HUES64 (cell line): ENCODE results near the gene CCDC158.

Experiments used
- H3K27ac ChIP-seq: 2 replicates; pipeline ENCODE4 v1.7.0; 2013; ENCODE audit warnings: low read depth, low read length, inconsistent platforms
- H3K27me3 ChIP-seq: 2 replicates; pipeline ENCODE4 v1.6.1; 2013; ENCODE audit warnings: mild to moderate bottlenecking, low read length; ENCODE audit not compliant: insufficient read depth
- H3K36me3 ChIP-seq: 2 replicates; pipeline ENCODE4 v1.6.1; 2013; ENCODE audit warnings: mild to moderate bottlenecking, low read length; ENCODE audit not compliant: insufficient read depth
- H3K4me1 ChIP-seq: 2 replicates; pipeline ENCODE4 v1.6.1; 2013; ENCODE audit warnings: mild to moderate bottlenecking, low read length, moderate library complexity; ENCODE audit not compliant: insufficient read depth
- H3K4me3 ChIP-seq: 2 replicates; pipeline ENCODE4 v1.5.1; 2013; ENCODE audit warnings: mild to moderate bottlenecking, low read length, moderate library complexity
- H3K9ac ChIP-seq: 2 replicates; pipeline ENCODE4 v1.6.1; 2013; ENCODE audit warnings: mild to moderate bottlenecking, low read depth, low read length
- H3K9me3 ChIP-seq: 2 replicates; pipeline ENCODE4 v1.6.1; 2013; ENCODE audit warnings: low read depth, low read length; ENCODE audit not compliant: insufficient read depth
- WGBS: fragments of 150-250, 120-280 bp; methylation state at CpG from one replicate; pipeline ENCODE4 v1.1.7; 2013; ENCODE audit warnings: missing lambda C conversion rate; 5-methylcytosine and 5-hydroxymethylcytosine counted together

CCDC158 gene

GRCh38 chr4:76449362-76449767, 28.4 kb upstream of the CCDC158 start:
- Histone ChIP-seq H3K9ac (no peak overlapping the region), H3K27me3 (no peaks in the 10 kb centered on the region), H3K4me1 (peaks cover 30% of the 10 kb centered on the region; the same call in 1 of the 2 replicates), H3K27ac (peak overlapping the region; percentile 24; the same call in 1 of the 2 replicates), H3K4me3 (no peak overlapping the region), H3K9me3 (no peaks in the 10 kb centered on the region), H3K36me3 (no peaks in the 10 kb centered on the region)
- WGBS = 92% methylated on average over 3 of the region's 3 CpGs

DNA sequence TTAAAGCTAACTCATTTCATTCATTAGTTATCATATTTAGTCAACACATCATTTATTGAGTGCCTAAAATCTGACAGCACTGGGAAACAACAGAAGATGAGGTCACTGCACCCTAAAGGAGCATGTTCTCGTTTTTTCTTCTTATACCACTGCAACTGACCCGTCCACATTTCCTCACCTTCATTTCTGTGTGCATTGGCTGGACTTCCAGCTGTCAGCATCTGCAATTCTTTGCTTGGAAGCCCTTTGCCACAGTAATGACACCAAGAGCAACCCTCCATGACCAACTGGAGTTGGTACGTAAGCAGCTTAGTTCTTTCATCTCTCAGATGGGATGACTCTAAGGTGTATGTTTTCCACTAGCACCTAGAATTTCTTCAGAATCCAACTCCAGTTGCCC, 27.3 kb upstream of the CCDC158 start:
- H3K27ac ChIP-seq = no peak overlapping the region
- no peak overlapping the region for H3K4me3 ChIP-seq
- no peaks in the 10 kb centered on the region for H3K27me3 ChIP-seq
- 92% methylated on average over 3 of the region's 3 CpGs for WGBS
- H3K36me3 ChIP-seq = no peaks in the 10 kb centered on the region
- H3K9ac ChIP-seq = no peak overlapping the region
- no peaks in the 10 kb centered on the region for H3K9me3 ChIP-seq
- peaks cover 34% of the 10 kb centered on the region for H3K4me1 ChIP-seq

DNA sequence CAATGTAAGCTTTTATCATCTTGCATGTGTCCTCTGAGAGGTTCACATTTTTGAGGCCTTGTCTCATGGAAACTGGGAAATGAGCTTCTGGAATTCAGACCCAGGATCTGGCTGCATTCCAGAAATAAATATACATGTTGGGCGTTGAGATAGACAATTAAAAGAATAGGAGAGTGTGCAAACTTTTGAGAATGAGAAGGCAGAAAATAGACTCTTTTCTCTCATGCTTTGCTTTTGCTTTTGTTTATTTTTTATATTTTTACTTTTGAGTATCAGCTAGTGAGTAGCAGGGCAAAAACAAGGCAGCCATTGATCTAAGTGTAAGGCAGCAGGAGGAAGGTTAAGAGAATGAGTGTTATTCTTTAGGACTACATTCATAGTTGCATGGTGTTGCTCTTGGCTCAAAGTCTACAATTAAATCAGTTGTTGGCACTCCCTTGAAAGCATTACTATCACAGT, 26.5 kb upstream of the CCDC158 start:
- Histone ChIP-seq H3K4me3 (no peak overlapping the region), H3K4me1 (peaks cover 42% of the 10 kb centered on the region), H3K9ac (no peak overlapping the region), H3K9me3 (no peaks in the 10 kb centered on the region), H3K36me3 (no peaks in the 10 kb centered on the region), H3K27me3 (no peaks in the 10 kb centered on the region), H3K27ac (no peak overlapping the region)
- 96% methylated on average over 1 of the region's 1 CpG for WGBS

DNA sequence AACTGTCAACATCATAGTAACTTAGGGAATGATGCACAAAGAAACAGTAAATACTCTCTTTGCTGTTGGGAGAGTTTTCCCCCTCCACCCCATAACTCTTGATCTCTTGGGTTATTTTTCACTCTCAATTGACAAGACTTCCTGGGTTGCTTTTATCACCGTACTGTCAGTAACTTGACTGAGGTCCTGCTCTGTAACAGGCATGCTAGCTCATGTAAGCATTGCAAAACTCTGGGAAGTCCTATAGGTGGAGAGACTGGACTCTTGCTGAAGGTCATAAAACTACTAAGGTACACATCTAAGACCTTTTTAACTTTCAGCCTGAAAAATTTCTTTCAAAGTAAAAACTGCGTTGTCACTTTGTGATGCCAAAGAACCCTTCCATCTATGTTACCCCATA, 25.0 kb upstream of the CCDC158 start:
- H3K4me3 ChIP-seq = no peak overlapping the region
- no peak overlapping the region for H3K9ac ChIP-seq
- no peaks in the 10 kb centered on the region for H3K36me3 ChIP-seq
- peaks cover 42% of the 10 kb centered on the region for H3K4me1 ChIP-seq
- no peak overlapping the region for H3K27ac ChIP-seq
- WGBS = 93% methylated on average over 2 of the region's 2 CpGs
- no peaks in the 10 kb centered on the region for H3K27me3 ChIP-seq
- H3K9me3 ChIP-seq = no peaks in the 10 kb centered on the region

GRCh38 chr4:76443376-76443775, 22.4 kb upstream of the CCDC158 start:
- WGBS = 100% methylated on average over 1 of the region's 1 CpG
- Histone ChIP-seq H3K27me3 (no peaks in the 10 kb centered on the region), H3K4me1 (peaks cover 22% of the 10 kb centered on the region), H3K27ac (0 out of 2 replicates have a peak overlapping the region, but pooled peaks have one; percentile 9), H3K9ac (no peak overlapping the region), H3K9me3 (peaks cover 6% of the 10 kb centered on the region; the same call in 1 of the 2 replicates), H3K36me3 (peaks cover 10% of the 10 kb centered on the region; the same call in 1 of the 2 replicates), H3K4me3 (no peak overlapping the region)

DNA sequence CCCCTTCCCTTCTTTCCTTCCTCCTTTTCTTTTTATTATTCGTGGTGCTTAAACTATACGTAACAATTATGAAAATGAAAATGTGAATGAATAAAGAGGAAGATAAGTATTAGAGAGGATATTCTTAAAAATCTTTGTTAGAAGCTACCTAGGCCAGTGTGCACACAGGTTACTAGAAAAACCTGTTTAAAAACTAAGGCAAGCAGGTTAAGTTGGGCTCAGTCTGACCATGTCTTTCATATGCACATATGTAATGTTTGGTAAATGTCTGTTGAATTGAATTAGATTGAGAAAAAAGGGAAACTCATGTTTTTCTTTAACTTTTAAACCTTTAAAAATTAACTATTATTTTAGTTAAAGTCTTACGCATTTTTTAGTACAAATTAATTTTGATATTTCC, 21.9 kb upstream of the CCDC158 start:
- Histone ChIP-seq H3K4me1 (peaks cover 17% of the 10 kb centered on the region), H3K36me3 (peaks cover 11% of the 10 kb centered on the region; the same call in 1 of the 2 replicates), H3K27me3 (no peaks in the 10 kb centered on the region), H3K9ac (no peak overlapping the region; the same call in 1 of the 2 replicates), H3K9me3 (peaks cover 6% of the 10 kb centered on the region; the same call in 1 of the 2 replicates), H3K27ac (0 out of 2 replicates have a peak overlapping the region, but pooled peaks have one; percentile 9), H3K4me3 (no peak overlapping the region)
- 93% methylated on average over 2 of the region's 3 CpGs for WGBS

DNA sequence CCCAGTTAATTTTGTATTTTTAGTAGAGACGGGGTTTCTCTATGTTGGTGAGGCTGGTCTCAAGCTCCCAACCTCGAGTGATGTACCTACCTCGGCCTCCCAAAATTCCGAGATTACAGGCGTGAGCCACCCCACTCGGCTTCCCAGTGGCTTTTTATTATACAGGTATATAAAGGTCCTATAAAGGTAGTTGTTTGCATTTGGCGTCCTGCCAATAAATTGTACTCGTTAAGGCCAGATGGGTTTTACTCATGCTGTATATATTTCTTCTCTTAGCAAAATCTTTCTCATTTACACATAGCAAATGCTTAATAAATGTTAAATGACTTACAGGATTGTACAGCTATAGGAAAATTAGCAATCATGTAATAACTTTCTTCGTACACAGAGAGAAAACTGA, 20.9 kb upstream of the CCDC158 start:
- H3K9me3 ChIP-seq = peaks cover 6% of the 10 kb centered on the region; the same call in 1 of the 2 replicates
- H3K27ac ChIP-seq = no peak overlapping the region
- H3K9ac ChIP-seq = no peak overlapping the region
- H3K4me3 ChIP-seq = no peak overlapping the region
- H3K36me3 ChIP-seq = peaks cover 11% of the 10 kb centered on the region; the same call in 1 of the 2 replicates
- no peaks in the 10 kb centered on the region for H3K27me3 ChIP-seq
- 95% methylated on average over 8 of the region's 9 CpGs for WGBS
- peaks cover 20% of the 10 kb centered on the region for H3K4me1 ChIP-seq

DNA sequence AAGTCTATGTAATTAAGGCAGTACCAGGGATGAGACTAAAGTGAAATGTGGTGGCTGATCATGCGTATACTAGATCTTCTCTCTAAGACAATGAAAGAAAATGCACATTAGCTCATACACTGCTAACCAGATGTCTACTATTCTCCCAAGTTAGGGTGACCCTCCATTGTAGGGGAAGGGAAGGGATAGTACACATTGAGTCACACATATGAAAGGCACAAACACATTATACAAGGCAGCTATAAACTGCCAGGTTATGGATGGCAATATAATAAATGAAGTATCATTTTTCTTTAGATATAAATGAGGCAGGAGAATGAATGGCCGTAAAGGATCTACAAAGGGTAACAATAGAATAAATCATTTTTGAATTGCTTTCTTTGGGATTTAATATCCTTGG, 18.6 kb upstream of the CCDC158 start:
- H3K4me3 ChIP-seq = no peak overlapping the region
- peaks cover 11% of the 10 kb centered on the region; the same call in 1 of the 2 replicates for H3K36me3 ChIP-seq
- peaks cover 38% of the 10 kb centered on the region for H3K4me1 ChIP-seq
- WGBS = 83% methylated on average over 1 of the region's 2 CpGs
- no peak overlapping the region for H3K27ac ChIP-seq
- H3K9me3 ChIP-seq = peaks cover 6% of the 10 kb centered on the region; the same call in 1 of the 2 replicates
- H3K27me3 ChIP-seq = no peaks in the 10 kb centered on the region
- no peak overlapping the region for H3K9ac ChIP-seq

DNA sequence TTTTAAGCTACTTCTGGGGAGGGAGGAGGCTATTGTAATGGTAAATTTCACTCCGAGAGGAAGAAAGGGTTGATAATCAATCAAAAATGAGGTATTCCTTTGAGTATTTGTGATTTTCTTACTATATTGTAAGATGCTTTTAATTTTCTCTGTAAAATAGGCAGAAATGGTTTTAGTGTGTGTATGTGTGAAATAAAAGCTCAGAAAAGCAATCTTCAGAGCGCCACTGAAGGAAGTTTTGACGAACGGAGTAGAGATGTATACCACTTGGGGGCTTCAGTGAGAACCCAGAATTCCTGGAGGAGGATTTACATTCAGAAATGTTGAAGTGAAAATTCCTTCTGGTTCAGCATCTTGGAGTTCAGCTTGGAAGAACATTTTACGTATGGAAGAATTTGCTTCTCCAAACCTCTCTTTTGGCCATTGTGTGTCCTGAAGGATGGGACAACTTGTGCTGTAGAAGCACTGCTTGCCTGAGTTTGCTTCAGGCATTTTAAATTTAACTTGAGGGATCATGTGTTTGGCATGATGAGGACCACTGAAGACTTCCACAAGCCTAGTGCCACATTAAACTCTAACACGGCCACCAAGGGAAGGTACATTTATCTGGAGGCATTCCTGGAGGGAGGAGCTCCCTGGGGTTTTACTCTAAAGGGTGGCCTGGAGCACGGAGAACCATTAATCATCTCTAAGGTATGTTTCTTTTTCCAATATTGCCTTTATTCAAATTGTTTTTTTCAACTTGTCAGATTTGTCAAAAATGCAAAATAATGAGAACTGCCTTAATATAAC, 14.8 kb upstream of the CCDC158 start:
- 9% methylated on average over 7 of the region's 7 CpGs for WGBS
- Histone ChIP-seq H3K4me1 (peaks cover 53% of the 10 kb centered on the region), H3K9ac (peak overlapping the region; percentile 75), H3K27me3 (no peaks in the 10 kb centered on the region), H3K27ac (peak overlapping the region; percentile 89), H3K36me3 (peaks cover 11% of the 10 kb centered on the region; the same call in 1 of the 2 replicates), H3K9me3 (peaks cover 6% of the 10 kb centered on the region; the same call in 1 of the 2 replicates), H3K4me3 (peak overlapping the region; percentile 59)

- Histone ChIP-seq H3K9ac (peak within 1 kb of the TSS; percentile 75), H3K4me3 (peak within 1 kb of the TSS; percentile 59), H3K4me1 (peaks cover 53% of the 10 kb centered on the region), H3K27ac (peak within 1 kb of the TSS; percentile 89), H3K27me3 (no peaks in the 10 kb centered on the region), H3K36me3 (peaks cover 9% of the 10 kb centered on the region; the same call in 1 of the 2 replicates), H3K9me3 (peaks cover 6% of the 10 kb centered on the region; the same call in 1 of the 2 replicates)
- WGBS = 14% methylated on average over 9 of the region's 9 CpGs
Observed at GRCh38 chr4:76434901-76435527, 14.1 kb upstream of the CCDC158 start, which contains the start of gene SHROOM3. TSS of gene SHROOM3 (plus strand) at chr4:76435229. CDS start at chr4:76436053, 824 bp downstream.
